ENCODE data around the gene JHY. TPM values are rescaled to one million over a fixed set of nuclear protein-coding genes. Genes with fewer than 3 reads are reported as not detected.

Gene JHY
- total RNA-seq, 3 donors from 2014 or later (not counting 1 experiment from before 2014, with no cell fraction given), result 0.88 to 1.5 (median 1.2) TPM

DNA sequence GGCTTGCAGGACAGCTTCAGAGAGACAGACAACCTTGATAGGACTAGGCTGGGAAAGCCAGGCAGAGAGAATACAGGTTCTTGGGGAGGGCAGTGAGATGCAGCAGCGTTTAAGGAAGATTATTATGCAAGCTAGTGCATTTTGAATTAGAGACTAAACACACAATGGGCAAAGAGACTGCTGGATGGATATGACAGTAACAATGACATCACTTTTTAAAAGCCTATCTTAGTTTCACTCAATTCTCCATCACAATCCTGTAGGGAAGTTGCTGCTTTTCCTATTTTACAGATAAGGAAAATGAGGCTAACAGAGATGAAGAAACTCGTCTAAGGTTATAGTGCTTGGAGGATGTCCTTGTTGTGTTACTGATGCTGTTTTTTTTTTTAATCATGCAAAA is 5.6 kb downstream of the JHY start:
- Mint-ChIP-seq H3K4me3 (no peak overlapping the region), H3K27ac (no peak overlapping the region), H3K36me3 (no peaks in the 10 kb centered on the region), H3K9me3 (no peaks in the 10 kb centered on the region), H3K27me3 (ENCODE audit: low read depth in 2 of 2) (no peaks in the 10 kb centered on the region), H3K4me1 (peaks cover 6% of the 10 kb centered on the region in 2 donors)
- peaks cover 3% of the 10 kb centered on the region for H3K36me3 ChIP-seq (ENCODE audit: control insufficient read depth, insufficient read depth, low read length)
- ATAC-seq, result no peak
- no peak for DNase-seq
- TF ChIP-seq, protein P1, sequence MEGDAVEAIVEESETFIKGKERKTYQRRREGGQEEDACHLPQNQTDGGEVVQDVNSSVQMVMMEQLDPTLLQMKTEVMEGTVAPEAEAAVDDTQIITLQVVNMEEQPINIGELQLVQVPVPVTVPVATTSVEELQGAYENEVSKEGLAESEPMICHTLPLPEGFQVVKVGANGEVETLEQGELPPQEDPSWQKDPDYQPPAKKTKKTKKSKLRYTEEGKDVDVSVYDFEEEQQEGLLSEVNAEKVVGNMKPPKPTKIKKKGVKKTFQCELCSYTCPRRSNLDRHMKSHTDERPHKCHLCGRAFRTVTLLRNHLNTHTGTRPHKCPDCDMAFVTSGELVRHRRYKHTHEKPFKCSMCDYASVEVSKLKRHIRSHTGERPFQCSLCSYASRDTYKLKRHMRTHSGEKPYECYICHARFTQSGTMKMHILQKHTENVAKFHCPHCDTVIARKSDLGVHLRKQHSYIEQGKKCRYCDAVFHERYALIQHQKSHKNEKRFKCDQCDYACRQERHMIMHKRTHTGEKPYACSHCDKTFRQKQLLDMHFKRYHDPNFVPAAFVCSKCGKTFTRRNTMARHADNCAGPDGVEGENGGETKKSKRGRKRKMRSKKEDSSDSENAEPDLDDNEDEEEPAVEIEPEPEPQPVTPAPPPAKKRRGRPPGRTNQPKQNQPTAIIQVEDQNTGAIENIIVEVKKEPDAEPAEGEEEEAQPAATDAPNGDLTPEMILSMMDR (IDR thresholded peaks at IDR 0.05), result no peak
- no peak overlapping the region for H3K4me3 ChIP-seq (ENCODE audit: low read length)
- peaks cover 3% of the 10 kb centered on the region for H3K4me1 ChIP-seq (ENCODE audit: control insufficient read depth, insufficient read depth, low read length)
- WGBS (ENCODE audit: insufficient coverage), result 71% methylated on average over 1 of the region's 2 CpGs
- H3K27ac ChIP-seq (ENCODE audit: low read length), result no peak overlapping the region
- intact Hi-C loops (cut with micrococcal nuclease), result no loop called here
- no peaks in the 10 kb centered on the region for H3K9me3 ChIP-seq (ENCODE audit: control insufficient read depth, insufficient read depth, low read length)
- no peaks in the 10 kb centered on the region for H3K27me3 ChIP-seq (ENCODE audit: control insufficient read depth, insufficient read depth, low read length)

DNA sequence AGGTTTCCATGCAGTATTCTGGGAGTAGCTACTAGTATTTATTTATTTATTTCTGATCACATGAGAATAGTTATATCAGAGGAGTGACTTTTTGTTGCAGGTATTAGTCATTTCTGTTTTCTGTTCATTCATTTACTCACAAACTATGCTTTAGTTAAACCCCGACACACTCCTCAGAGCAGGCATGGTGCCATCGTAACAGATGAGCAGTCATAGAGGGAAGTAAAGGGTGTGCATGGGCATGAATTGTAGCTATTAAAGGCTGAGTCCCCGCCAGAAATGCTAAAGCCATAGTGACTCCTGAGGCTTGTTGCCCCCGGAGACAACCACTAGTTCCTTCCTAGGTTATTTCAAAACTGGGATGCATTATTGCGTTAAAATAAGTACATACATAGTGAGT is 10.6 kb downstream of the JHY start:
- Mint-ChIP-seq H3K4me3 (no peak overlapping the region), H3K4me1 (no peaks in the 10 kb centered on the region), H3K9me3 (no peaks in the 10 kb centered on the region), H3K36me3 (no peaks in the 10 kb centered on the region), H3K27me3 (ENCODE audit: low read depth in 2 of 2) (no peaks in the 10 kb centered on the region), H3K27ac (no peak overlapping the region)
- intact Hi-C loops (cut with micrococcal nuclease), result no loop called here
- TF ChIP-seq, protein P1 (IDR thresholded peaks at IDR 0.05), result no peak
- 58% methylated on average over 4 of the region's 5 CpGs for WGBS (ENCODE audit: insufficient coverage)
- ATAC-seq, result no peak
- Histone ChIP-seq H3K27ac (ENCODE audit: low read length) (no peak overlapping the region), H3K9me3 (ENCODE audit: control insufficient read depth, insufficient read depth, low read length) (no peaks in the 10 kb centered on the region), H3K4me3 (ENCODE audit: low read length) (no peak overlapping the region), H3K4me1 (ENCODE audit: control insufficient read depth, insufficient read depth, low read length) (no peaks in the 10 kb centered on the region), H3K36me3 (ENCODE audit: control insufficient read depth, insufficient read depth, low read length) (peaks cover 3% of the 10 kb centered on the region), H3K27me3 (ENCODE audit: control insufficient read depth, insufficient read depth, low read length) (no peaks in the 10 kb centered on the region)
- no peak for DNase-seq

DNA sequence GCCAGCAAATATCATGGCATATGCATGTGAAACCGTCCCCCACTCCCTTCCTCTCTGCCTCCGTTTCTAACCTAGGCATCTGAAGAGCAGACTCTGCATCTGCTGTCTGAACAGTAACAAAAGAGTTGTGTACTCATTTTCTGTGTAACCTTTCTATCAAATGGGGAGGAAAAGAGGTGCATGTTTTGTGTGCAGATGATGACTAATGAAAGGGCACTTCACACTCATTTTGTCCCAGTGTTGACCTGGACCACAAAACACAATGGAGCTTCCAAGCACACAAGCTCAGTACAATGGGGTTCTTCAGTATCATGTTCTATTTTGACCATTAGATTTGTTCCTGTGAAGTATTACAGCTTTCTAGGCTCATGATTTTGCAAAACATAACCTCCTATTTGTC is 13.0 kb downstream of the JHY start:
- WGBS (ENCODE audit: insufficient coverage), result 88% methylated on average over 2 of the region's 2 CpGs
- no peaks in the 10 kb centered on the region for H3K9me3 Mint-ChIP-seq
- no peaks in the 10 kb centered on the region for H3K4me1 ChIP-seq (ENCODE audit: control insufficient read depth, insufficient read depth, low read length)
- no peaks in the 10 kb centered on the region for H3K27me3 ChIP-seq (ENCODE audit: control insufficient read depth, insufficient read depth, low read length)
- no peaks in the 10 kb centered on the region for H3K36me3 ChIP-seq (ENCODE audit: control insufficient read depth, insufficient read depth, low read length)
- no peaks in the 10 kb centered on the region for H3K36me3 Mint-ChIP-seq
- ATAC-seq, result no peak
- H3K27me3 Mint-ChIP-seq (ENCODE audit: low read depth in 2 of 2), result peaks cover 0 to 5% of the 10 kb centered on the region in 2 donors
- H3K4me1 Mint-ChIP-seq, result no peaks in the 10 kb centered on the region
- no peak overlapping the region for H3K27ac Mint-ChIP-seq
- no peak overlapping the region for H3K4me3 ChIP-seq (ENCODE audit: low read length)
- no peaks in the 10 kb centered on the region for H3K9me3 ChIP-seq (ENCODE audit: control insufficient read depth, insufficient read depth, low read length)
- intact Hi-C loops (cut with micrococcal nuclease), result no loop called here
- no peak overlapping the region for H3K27ac ChIP-seq (ENCODE audit: low read length)
- TF ChIP-seq, protein P1 (IDR thresholded peaks at IDR 0.05), result no peak
- no peak for DNase-seq
- no peak overlapping the region for H3K4me3 Mint-ChIP-seq

DNA sequence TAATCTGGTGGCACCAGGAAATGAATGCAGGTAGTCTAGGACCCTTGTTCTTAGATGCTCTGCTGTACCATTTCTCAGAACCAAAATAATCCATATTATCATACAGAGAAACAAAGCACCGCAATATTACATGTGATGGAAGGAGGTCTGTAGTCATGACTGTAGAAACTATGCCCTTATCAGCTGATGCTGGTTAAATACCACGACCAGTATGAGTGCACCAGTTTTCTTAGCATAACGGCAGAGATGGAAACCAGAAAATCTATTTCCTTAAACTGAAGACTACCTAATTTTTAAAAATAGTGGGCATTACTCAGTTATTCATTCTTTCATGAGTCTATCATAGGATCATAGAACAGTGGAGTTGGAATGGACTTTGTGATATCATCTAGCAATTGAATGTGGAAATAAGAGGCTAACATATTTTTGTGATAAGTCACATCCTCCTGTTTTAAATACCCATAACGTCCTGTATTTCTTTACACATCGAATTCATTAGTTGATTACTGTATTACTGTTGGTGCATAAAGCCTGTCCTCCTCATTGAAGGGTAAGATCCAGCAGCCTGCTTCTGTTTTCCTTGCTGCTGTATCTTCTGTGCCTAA is 15.1 kb downstream of the JHY start:
- H3K36me3 Mint-ChIP-seq, result no peaks in the 10 kb centered on the region
- no peaks in the 10 kb centered on the region for H3K9me3 ChIP-seq (ENCODE audit: control insufficient read depth, insufficient read depth, low read length)
- H3K27ac ChIP-seq (ENCODE audit: low read length), result no peak overlapping the region
- H3K36me3 ChIP-seq (ENCODE audit: control insufficient read depth, insufficient read depth, low read length), result no peaks in the 10 kb centered on the region
- no peak overlapping the region for H3K27ac Mint-ChIP-seq
- peaks cover 0 to 5% of the 10 kb centered on the region in 2 donors for H3K27me3 Mint-ChIP-seq (ENCODE audit: low read depth in 2 of 2)
- H3K4me1 ChIP-seq (ENCODE audit: control insufficient read depth, insufficient read depth, low read length), result no peaks in the 10 kb centered on the region
- no peak overlapping the region for H3K4me3 Mint-ChIP-seq
- WGBS (ENCODE audit: insufficient coverage), result 84% methylated on average over 4 of the region's 5 CpGs
- no peaks in the 10 kb centered on the region for H3K9me3 Mint-ChIP-seq
- no peak overlapping the region for H3K4me3 ChIP-seq (ENCODE audit: low read length)
- DNase-seq (no peak), ATAC-seq (no peak)
- H3K4me1 Mint-ChIP-seq, result no peaks in the 10 kb centered on the region
- TF ChIP-seq, protein P1 (IDR thresholded peaks at IDR 0.05), result no peak
- H3K27me3 ChIP-seq (ENCODE audit: control insufficient read depth, insufficient read depth, low read length), result no peaks in the 10 kb centered on the region
- intact Hi-C loops (cut with micrococcal nuclease), result no loop called here
